Pancreas (tissue), 10 donors: ENCODE results near the gene CCN2. TPM values are rescaled to one million over a fixed set of nuclear protein-coding genes. Genes with fewer than 3 reads are reported as not detected.

Experiments used
- ATAC-seq, 4 donors: fragments of 200-7000 bp; cut with Tn5 transposase; one replicate each; pipeline versions ENCODE4 v1.8.0 to v1.9.1; 2020; ENCODE audit warnings: mild to moderate bottlenecking in 4 of 4, moderate library complexity in 4 of 4
- DNase-seq, 6 donors: peaks; one replicate each; pipeline ENCODE4 v3.0.0-alpha.2; 2020
- FAIRE-seq: peaks from 2 replicates; lab custom pipeline; 2012; peaks lifted over from hg19 to GRCh38; lab: Jason Lieb, UNC
- H3K27ac ChIP-seq, 4 donors: fragments of 200-600 bp; sonication (generic); 1 replicate in 3 of 4; 2 replicates in 1 of 4; pipeline versions ENCODE4 v1.5.0 to v1.8.0; 2020
- H3K27me3 ChIP-seq, 4 donors: fragments of 200-600 bp; one replicate each; pipeline ENCODE4 v1.8.0; 2021
- H3K36me3 ChIP-seq, 3 donors: fragments of 200-600 bp; sonication (generic) in 1 of 3; one replicate each; pipeline versions ENCODE4 v1.5.0 to v1.8.0; 2020 to 2021
- H3K4me1 ChIP-seq, 3 donors: fragments of 200-600 bp; one replicate each; pipeline ENCODE4 v1.8.0; 2021
- H3K4me3 ChIP-seq, 4 donors: fragments of 200-600 bp; sonication (generic) in 2 of 4; one replicate each; pipeline versions ENCODE4 v1.5.0 to v1.8.0; 2020 to 2021
- H3K9me3 ChIP-seq, 4 donors: fragments of 200-600 bp; one replicate each; pipeline ENCODE4 v1.8.0; 2021
- WGBS, 2 donors: extraction: QIAGEN DNeasy Blood & Tissue Kit; methylation state at CpG; one replicate each; pipeline ENCODE4 v1.1.7; 2013; 5-methylcytosine and 5-hydroxymethylcytosine counted together
- intact Hi-C, 3 donors: fragments of 100-400 bp; cut with DNase I; formaldehyde crosslinking; loops; one replicate each; pipeline versions ENCODE4 v1.11.1 to v1.14.2; 2022
- polyA plus RNA-seq, 2 donors: library from polyadenylated mRNA; stranded (reverse); fragments of 200-250 nt; gene quantifications; one replicate each; pipeline ENCODE4 v1.2.3, GENCODE V29; 2013
- total RNA-seq, 6 donors: library from RNA; stranded (reverse); fragmentation: NEBNext Ultra II Directional in 4 of 6; extraction: Animal tissue kit (Norgen Biotek cat#: 25700) in 4 of 6; gene quantifications; one replicate each; pipeline versions ENCODE4 v1.2.1 to v1.2.4, GENCODE V29; 2021 to 2023
- TF ChIP-seq, protein P1 (sequence below), 4 donors: fragments of 200-600 bp; sonication (generic) in 3 of 4; IDR thresholded peaks; one replicate each; pipeline versions ENCODE4 v1.5.0 to v1.8.0; 2021; ENCODE audit warnings: antibody characterized with exemption in 4 of 4
- donor health status: healthy with polysubstance abuse.
- donor health status: DM: no; HTN: no; CAD: no; lungs with moderate emphysema.
- donor health status: DM: no; HTN: no; CAD: no.
- donor health status: control.
- donor health status: control.
- donor health status: Bipolar disorder and iron deficiency.
- donor health status: DM: yes; HTN: yes; CAD: no.
- donor health status: DM: no; HTN: no; CAD: no.
- donor health status: DM: no; HTN: no; CAD: no.
- donor health status: DM: yes; HTN: yes; CAD: no.

CCN2 gene
- total and polyA plus RNA-seq, 8 donors: 18.4 to 68.2 (median 28.5) TPM

DNA sequence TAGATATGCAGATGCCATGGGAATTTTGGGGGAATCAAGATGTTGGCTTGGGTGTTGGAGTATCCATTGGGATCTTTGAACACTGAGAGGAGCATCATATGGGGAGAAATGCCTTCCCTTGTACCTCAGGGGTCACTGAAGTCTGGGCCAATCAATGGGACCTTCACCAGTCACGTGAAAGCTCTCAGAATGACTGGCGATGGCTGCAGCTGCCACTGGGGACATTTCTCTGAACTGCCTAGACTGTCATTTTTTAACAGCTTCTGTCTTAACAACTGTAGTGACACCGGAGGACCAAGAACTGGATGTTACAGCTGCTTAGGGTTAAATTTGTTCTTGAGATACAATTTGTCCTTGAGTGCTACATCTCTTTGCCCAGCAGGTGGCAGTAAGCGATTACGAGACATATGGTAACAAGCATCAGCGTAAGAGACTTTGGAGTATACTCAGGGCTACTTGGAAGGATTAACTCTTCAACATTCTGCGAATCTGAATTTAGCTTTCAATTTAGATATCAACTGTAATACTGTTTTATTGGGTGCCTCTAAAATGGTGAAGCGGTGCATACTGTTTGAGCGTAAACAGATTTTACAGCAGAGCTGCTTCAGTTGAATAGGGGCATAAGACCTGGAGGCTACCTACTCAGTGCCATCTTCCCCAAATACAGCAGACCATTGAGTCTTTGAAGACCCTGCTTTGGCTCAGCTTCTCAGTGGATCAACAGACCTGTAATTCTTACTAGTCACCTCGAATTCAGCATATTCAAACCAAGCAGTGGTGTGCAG lies 36.0 kb downstream of the CCN2 start:
- ATAC-seq (peak; percentile 84 to 97 (median 94)), FAIRE-seq (peak; percentile 26), DNase-seq (peak in 4 of 6 donors; percentile 55 to 73 (median 57))
- Histone ChIP-seq H3K36me3 (no peaks in the 10 kb centered on the region), H3K27ac (no peak overlapping the region), H3K4me3 (no peak overlapping the region), H3K4me1 (no peaks in the 10 kb centered on the region), H3K27me3 (no peaks in the 10 kb centered on the region), H3K9me3 (no peaks in the 10 kb centered on the region)
- TF ChIP-seq, protein P1, sequence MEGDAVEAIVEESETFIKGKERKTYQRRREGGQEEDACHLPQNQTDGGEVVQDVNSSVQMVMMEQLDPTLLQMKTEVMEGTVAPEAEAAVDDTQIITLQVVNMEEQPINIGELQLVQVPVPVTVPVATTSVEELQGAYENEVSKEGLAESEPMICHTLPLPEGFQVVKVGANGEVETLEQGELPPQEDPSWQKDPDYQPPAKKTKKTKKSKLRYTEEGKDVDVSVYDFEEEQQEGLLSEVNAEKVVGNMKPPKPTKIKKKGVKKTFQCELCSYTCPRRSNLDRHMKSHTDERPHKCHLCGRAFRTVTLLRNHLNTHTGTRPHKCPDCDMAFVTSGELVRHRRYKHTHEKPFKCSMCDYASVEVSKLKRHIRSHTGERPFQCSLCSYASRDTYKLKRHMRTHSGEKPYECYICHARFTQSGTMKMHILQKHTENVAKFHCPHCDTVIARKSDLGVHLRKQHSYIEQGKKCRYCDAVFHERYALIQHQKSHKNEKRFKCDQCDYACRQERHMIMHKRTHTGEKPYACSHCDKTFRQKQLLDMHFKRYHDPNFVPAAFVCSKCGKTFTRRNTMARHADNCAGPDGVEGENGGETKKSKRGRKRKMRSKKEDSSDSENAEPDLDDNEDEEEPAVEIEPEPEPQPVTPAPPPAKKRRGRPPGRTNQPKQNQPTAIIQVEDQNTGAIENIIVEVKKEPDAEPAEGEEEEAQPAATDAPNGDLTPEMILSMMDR (IDR thresholded peaks at IDR 0.05): peak; percentile 55 to 83 (median 74)
- intact Hi-C loops: loop anchor here in 2 of 3 donors (5.0 to 10.0 kb wide), 3 partner anchors 130 to 302 kb away; no protein-coding TSS in a partner anchor
- 16 to 19% methylated on average over 10 of the region's 10 CpGs for WGBS, 2 donors

GRCh38 chr6:131914234-131914633 lies 36.9 kb downstream of the CCN2 start:
- DNase-seq: no peak
- Histone ChIP-seq H3K36me3 (no peaks in the 10 kb centered on the region), H3K4me3 (no peak overlapping the region), H3K9me3 (no peaks in the 10 kb centered on the region), H3K27ac (no peak overlapping the region), H3K27me3 (no peaks in the 10 kb centered on the region), H3K4me1 (no peaks in the 10 kb centered on the region)
- no peak for ATAC-seq
- FAIRE-seq: no peak
- WGBS, 2 donors: 23 to 44% methylated on average over 1 of the region's 1 CpG
- TF ChIP-seq, protein P1 (IDR thresholded peaks at IDR 0.05): no peak
- intact Hi-C loops: loop anchor here in 2 of 3 donors (5.0 to 10.0 kb wide), 2 partner anchors 129 to 222 kb away; no protein-coding TSS in a partner anchor

DNA sequence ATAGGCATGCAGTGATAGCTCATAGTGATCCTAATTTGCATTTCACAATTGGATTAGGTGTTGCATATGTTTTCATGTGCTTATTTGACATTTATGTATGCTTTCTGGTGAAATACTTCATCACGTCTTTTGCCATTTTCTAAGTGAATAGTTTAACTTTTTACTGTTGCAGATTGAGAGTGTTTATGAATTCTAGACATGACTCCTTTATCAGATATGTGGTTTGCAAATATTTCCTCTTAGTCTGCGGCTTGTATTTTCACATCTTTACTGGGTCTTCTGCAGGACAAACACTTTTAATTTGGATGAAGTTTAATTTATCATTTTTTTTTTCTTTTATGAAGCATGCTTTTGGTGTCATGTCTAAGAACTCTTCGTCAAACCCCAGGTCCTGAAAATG lies 39.2 kb downstream of the CCN2 start:
- no peak overlapping the region for H3K27ac ChIP-seq
- ATAC-seq (no peak), DNase-seq (no peak), FAIRE-seq (no peak)
- no peaks in the 10 kb centered on the region for H3K4me1 ChIP-seq
- WGBS, 2 donors: 48 to 59% methylated on average over 3 of the region's 3 CpGs
- H3K27me3 ChIP-seq: no peaks in the 10 kb centered on the region
- no peaks in the 10 kb centered on the region for H3K36me3 ChIP-seq
- TF ChIP-seq, protein P1 (IDR thresholded peaks at IDR 0.05): no peak
- no peaks in the 10 kb centered on the region for H3K9me3 ChIP-seq
- no peak overlapping the region for H3K4me3 ChIP-seq
- intact Hi-C loops: loop anchor here in 2 of 3 donors (5.0 to 10.0 kb wide), 2 partner anchors 127 to 220 kb away; no protein-coding TSS in a partner anchor

GRCh38 chr6:131910956-131911355 lies 40.2 kb downstream of the CCN2 start:
- ATAC-seq: no peak
- intact Hi-C loops: loop anchor here in 2 of 3 donors (5.0 to 10.0 kb wide), 2 partner anchors 126 to 219 kb away; no protein-coding TSS in a partner anchor
- no peak for FAIRE-seq

More at GRCh38 chr6:131910956-131911355, 40.2 kb downstream of the CCN2 start:
- DNase-seq: no peak
- H3K4me3 ChIP-seq: no peak overlapping the region
- H3K9me3 ChIP-seq: no peaks in the 10 kb centered on the region
- TF ChIP-seq, protein P1 (IDR thresholded peaks at IDR 0.05): no peak
- 40 to 61% methylated on average over 4 of the region's 4 CpGs for WGBS, 2 donors
- no peak overlapping the region for H3K27ac ChIP-seq
- H3K36me3 ChIP-seq: no peaks in the 10 kb centered on the region
- H3K27me3 ChIP-seq: no peaks in the 10 kb centered on the region
- no peaks in the 10 kb centered on the region for H3K4me1 ChIP-seq
